PFSK-1 (cell line): ENCODE measurements around the gene RAP1GAP.

Experiments used
- FOXP2 ChIP-seq: optimal IDR thresholded peaks from 2 replicates; pipeline ENCODE3; 2011; ENCODE audit warnings: borderline replicate concordance, control low read depth, inconsistent platforms; ENCODE audit not compliant: insufficient read depth; ENCODE audit errors: extremely low read length, extremely low read depth
- POLR2AphosphoS5 ChIP-seq: IDR thresholded peaks from 2 replicates; pipeline ENCODE4 v1.6.1; 2012; ENCODE audit warnings: low read depth, mild to moderate bottlenecking, control low read depth, low read length, moderate library complexity
- REST ChIP-seq, 2 experiments: IDR thresholded peaks; 2 replicates each; pipeline versions ENCODE4 v1.6.1 to v1.8.0; 2011 to 2012; ENCODE audit warnings: low read depth in 2 of 2, low read length in 2 of 2, control low read depth in 1 of 2, inconsistent platforms in 1 of 2, mild to moderate bottlenecking in 1 of 2, moderate library complexity in 1 of 2; ENCODE audit not compliant: insufficient read depth in 1 of 2
- SIN3A ChIP-seq: IDR thresholded peaks from 2 replicates; pipeline ENCODE4 v1.6.1; 2012; ENCODE audit warnings: mild to moderate bottlenecking, low read length, moderate library complexity, borderline replicate concordance; ENCODE audit not compliant: insufficient read depth
- TAF1 ChIP-seq: IDR thresholded peaks from 2 replicates; pipeline ENCODE4 v1.6.1; 2012; ENCODE audit warnings: low read length, control low read depth, borderline replicate concordance; ENCODE audit not compliant: insufficient read depth

Gene RAP1GAP

GRCh38 chr1:21647431-21648351, 21.5 kb downstream of the RAP1GAP start:
- peak; percentile 100 for TF ChIP-seq REST (IDR thresholded peaks at IDR 0.05; ENCODE audit: insufficient read depth in 1 of 2, low read depth in 2 of 2, low read length in 2 of 2)
- no peak for TF ChIP-seq FOXP2
- TF ChIP-seq SIN3A: peak; percentile 86; the same call in 1 of the 2 replicates
- no peak for TF ChIP-seq POLR2AphosphoS5
- no peak for TF ChIP-seq TAF1

- no peak for TF ChIP-seq TAF1
- TF ChIP-seq POLR2AphosphoS5: no peak
- no peak for TF ChIP-seq SIN3A
- TF ChIP-seq FOXP2: no peak
- no peak for TF ChIP-seq REST (IDR thresholded peaks at IDR 0.05; ENCODE audit: insufficient read depth in 1 of 2, low read depth in 2 of 2, low read length in 2 of 2)
Observed at GRCh38 chr1:21645550-21645949, 23.6 kb downstream of the RAP1GAP start.

- TF ChIP-seq POLR2AphosphoS5 (no peak), TAF1 (no peak), SIN3A (no peak), FOXP2 (no peak), REST (IDR thresholded peaks at IDR 0.05; ENCODE audit: insufficient read depth in 1 of 2, low read depth in 2 of 2, low read length in 2 of 2) (no peak)
Observed at GRCh38 chr1:21644906-21645305, 24.3 kb downstream of the RAP1GAP start.

GRCh38 chr1:21644348-21644747, 24.8 kb downstream of the RAP1GAP start:
- TF ChIP-seq FOXP2 (no peak), TAF1 (no peak), POLR2AphosphoS5 (no peak), REST (IDR thresholded peaks at IDR 0.05; ENCODE audit: insufficient read depth in 1 of 2, low read depth in 2 of 2, low read length in 2 of 2) (no peak), SIN3A (no peak)
